Measurements from ENCODE around the gene FGD6.

The FGD6 gene

DNA sequence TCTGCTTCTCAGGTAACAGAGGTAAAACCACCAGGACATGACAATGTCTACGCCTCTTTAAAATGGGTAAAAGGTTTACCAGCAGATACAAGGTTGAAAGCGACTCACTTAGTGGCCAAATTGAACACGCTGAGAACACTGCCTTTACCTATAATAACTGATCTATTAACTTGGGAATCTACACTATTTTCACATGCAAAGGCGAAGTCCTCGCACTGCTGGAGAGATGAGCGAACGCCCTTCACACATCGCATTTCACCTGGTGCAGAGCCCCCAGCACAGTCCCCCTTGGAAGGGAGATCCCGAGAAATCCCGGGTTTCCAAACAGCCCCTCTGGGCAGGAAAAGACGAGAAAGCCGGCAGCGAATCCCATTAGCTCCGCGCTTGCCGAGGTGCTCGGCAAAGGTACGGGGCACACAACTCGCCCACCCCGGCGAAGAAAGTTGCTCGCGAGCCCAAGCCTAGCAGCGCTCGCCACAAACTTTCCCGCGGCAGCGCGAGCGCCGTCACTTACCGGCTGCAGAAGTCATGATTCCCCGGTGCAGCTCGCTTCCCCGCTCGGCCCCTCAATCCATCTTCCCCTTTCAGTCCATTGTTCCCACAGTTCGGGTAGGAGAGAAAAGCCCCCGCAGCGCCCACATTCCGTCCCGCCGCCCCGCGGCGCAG, 423 bp downstream of the FGD6 start:
- DNase-seq (ENCODE audit: low spot score): no peak
- in situ Hi-C loops (cut with MboI; ENCODE audit: low pct_unique_long_range_greater_than_20kb, low sequenced_read_pairs, unreplicated experiment): no loop called here
- TF ChIP-seq, protein P1, sequence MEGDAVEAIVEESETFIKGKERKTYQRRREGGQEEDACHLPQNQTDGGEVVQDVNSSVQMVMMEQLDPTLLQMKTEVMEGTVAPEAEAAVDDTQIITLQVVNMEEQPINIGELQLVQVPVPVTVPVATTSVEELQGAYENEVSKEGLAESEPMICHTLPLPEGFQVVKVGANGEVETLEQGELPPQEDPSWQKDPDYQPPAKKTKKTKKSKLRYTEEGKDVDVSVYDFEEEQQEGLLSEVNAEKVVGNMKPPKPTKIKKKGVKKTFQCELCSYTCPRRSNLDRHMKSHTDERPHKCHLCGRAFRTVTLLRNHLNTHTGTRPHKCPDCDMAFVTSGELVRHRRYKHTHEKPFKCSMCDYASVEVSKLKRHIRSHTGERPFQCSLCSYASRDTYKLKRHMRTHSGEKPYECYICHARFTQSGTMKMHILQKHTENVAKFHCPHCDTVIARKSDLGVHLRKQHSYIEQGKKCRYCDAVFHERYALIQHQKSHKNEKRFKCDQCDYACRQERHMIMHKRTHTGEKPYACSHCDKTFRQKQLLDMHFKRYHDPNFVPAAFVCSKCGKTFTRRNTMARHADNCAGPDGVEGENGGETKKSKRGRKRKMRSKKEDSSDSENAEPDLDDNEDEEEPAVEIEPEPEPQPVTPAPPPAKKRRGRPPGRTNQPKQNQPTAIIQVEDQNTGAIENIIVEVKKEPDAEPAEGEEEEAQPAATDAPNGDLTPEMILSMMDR (IDR thresholded peaks at IDR 0.05; ENCODE audit: extremely low read depth, insufficient read depth, missing control alignments): no peak

DNA sequence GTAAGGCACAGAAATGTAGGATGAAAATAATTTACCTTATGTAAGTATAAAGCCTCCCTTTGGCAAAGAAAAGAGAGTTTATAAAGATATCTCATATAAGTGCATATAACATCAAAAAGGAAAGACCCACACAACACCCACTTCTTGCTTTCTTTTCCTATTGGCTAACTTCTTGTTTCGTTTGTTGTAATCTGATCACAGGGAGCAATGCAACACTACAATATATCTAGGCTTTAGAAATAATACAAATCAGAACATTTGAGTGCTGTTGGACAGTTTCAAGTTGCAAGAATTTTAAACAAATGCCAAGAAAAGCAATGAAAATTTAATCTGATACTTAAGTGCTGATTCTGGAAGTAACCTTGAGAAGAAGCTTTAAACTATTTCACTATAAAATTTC, 1.3 kb downstream of the FGD6 start:
- in situ Hi-C loops (cut with MboI; ENCODE audit: low pct_unique_long_range_greater_than_20kb, low sequenced_read_pairs, unreplicated experiment): no loop called here
- TF ChIP-seq, protein P1 (IDR thresholded peaks at IDR 0.05; ENCODE audit: extremely low read depth, insufficient read depth, missing control alignments): no peak
- DNase-seq (ENCODE audit: low spot score): no peak

DNA sequence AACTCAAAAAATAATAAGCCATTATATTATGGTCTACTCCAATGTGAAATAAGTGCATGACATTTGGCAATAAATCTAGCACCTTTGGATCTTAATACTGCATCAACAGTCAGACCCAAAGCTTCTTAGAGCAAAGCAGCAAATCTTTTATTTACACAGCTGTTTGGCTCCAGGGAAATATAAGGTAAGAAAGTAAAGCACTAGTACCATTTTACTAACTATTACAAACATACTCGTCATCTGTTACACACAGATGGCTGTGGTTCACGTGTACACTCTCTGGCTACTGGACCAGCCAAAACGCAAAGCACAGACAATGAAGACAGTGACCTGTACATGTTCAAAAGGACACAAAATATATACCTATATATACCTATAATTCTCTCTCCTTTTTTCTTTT, 2.8 kb downstream of the FGD6 start:
- no peak for DNase-seq (ENCODE audit: low spot score)
- TF ChIP-seq, protein P1 (IDR thresholded peaks at IDR 0.05; ENCODE audit: extremely low read depth, insufficient read depth, missing control alignments): no peak
- in situ Hi-C loops (cut with MboI; ENCODE audit: low pct_unique_long_range_greater_than_20kb, low sequenced_read_pairs, unreplicated experiment): no loop called here

DNA sequence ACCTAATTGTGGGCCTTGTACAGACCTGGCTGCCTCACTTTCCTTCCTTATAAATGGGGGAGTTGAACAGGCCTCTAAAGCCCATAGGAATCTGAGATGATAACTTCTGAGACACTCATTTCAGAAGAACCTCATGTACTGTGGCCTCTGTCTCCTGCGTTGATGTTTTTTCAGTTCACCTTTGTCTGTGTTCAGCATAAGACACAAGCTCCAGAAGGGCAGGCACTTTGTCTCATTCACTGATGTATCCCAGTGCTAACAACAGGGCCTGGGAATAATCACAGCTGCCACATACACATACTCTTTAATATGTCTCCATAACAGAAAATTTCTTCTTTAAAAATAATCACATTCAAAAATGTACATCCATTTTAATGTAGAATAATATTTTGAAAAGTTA, 3.3 kb downstream of the FGD6 start:
- DNase-seq (ENCODE audit: low spot score): no peak
- in situ Hi-C loops (cut with MboI; ENCODE audit: low pct_unique_long_range_greater_than_20kb, low sequenced_read_pairs, unreplicated experiment): no loop called here

DNA sequence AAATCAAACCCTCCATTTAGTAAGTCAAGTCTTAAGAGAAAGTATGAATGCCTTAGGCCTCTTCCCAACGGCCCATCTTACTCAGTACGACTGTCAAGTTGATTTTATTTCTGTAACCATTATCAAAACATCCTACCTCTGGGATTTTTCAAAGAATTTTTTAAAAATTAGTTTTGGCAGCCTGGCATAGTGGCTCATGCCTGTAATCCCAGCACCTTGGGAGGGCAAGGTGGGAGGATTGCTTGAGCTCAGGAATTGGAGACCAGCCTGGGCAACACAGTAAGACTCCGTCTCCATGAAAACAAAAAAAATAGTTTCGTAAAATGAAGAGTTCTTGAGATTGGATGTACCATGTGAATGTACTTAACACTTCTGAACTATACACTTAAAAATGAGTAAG, 4.1 kb downstream of the FGD6 start:
- no peak for DNase-seq (ENCODE audit: low spot score)
- in situ Hi-C loops (cut with MboI; ENCODE audit: low pct_unique_long_range_greater_than_20kb, low sequenced_read_pairs, unreplicated experiment): no loop called here
- TF ChIP-seq, protein P1 (IDR thresholded peaks at IDR 0.05; ENCODE audit: extremely low read depth, insufficient read depth, missing control alignments): no peak

More for the DNA sequence above, 3.3 kb downstream of the FGD6 start:
- TF ChIP-seq, protein P1 (IDR thresholded peaks at IDR 0.05; ENCODE audit: extremely low read depth, insufficient read depth, missing control alignments): no peak

DNA sequence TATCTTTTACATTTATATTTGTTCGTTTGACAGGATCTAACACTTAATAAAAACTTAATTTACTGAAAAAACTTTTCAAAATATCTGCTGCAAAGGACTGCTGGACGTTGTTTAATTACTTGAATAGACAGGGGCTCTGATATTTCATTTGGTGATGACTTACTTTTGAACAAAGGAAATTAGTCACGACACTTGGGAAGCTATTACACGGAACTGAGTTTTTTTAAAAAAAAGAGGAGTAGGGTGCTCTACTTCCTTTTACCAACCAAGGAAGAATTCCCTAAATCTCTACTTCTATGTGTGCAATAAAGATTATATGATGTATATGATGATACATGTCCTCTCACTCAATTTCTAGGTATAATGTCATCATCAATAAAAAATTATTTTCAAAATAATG, 4.7 kb downstream of the FGD6 start:
- no peak for DNase-seq (ENCODE audit: low spot score)
- TF ChIP-seq, protein P1 (IDR thresholded peaks at IDR 0.05; ENCODE audit: extremely low read depth, insufficient read depth, missing control alignments): no peak
- in situ Hi-C loops (cut with MboI; ENCODE audit: low pct_unique_long_range_greater_than_20kb, low sequenced_read_pairs, unreplicated experiment): no loop called here
